SK-N-SH (cell line): Measurements from ENCODE around the gene TMEM163.
"Not testable (repeated sequence)": the region's sequence is repeated elsewhere in the genome, so short reads cannot be mapped to it uniquely, and the experiment has no call there.

Experiments used
- CTCF ChIP-seq: fragments of 200-600 bp; sonication (generic); IDR thresholded peaks from 2 replicates; pipeline ENCODE4 v1.6.1; 2017; ENCODE audit warnings: antibody characterized with exemption, mild to moderate bottlenecking, moderate library complexity
- ELF1 ChIP-seq: IDR thresholded peaks from 2 replicates; pipeline ENCODE4 v1.4.0; 2012
- EP300 ChIP-seq, 2 experiments: IDR thresholded peaks; 2 replicates each; pipeline versions ENCODE4 v1.4.0 to v1.6.1; 2012; ENCODE audit warnings: borderline replicate concordance in 1 of 2, low read depth in 1 of 2, low read length in 1 of 2
- POLR2AphosphoS5 ChIP-seq: IDR thresholded peaks from 2 replicates; pipeline ENCODE4 v1.6.1; 2012; ENCODE audit warnings: low read depth, low read length
- RCOR1 ChIP-seq: fragments of 150-350 bp; IDR thresholded peaks from 2 replicates; pipeline ENCODE4 v1.6.1; 2017; ENCODE audit warnings: antibody characterized with exemption, low read length
- RFX5 ChIP-seq: IDR thresholded peaks from 2 replicates; pipeline ENCODE4 v1.6.1; 2012; ENCODE audit warnings: mild to moderate bottlenecking, improper control_type of control experiment, low read length
- TAF1 ChIP-seq: IDR thresholded peaks from 2 replicates; pipeline ENCODE4 v1.6.1; 2012; ENCODE audit warnings: low read depth, mild to moderate bottlenecking, low read length, moderate library complexity, borderline replicate concordance
- YY1 ChIP-seq: IDR thresholded peaks from 2 replicates; pipeline ENCODE4 v1.4.0; 2012; ENCODE audit warnings: low read depth, mild to moderate bottlenecking

- not testable (repeated sequence) for TF ChIP-seq CTCF; RCOR1; ELF1; TAF1; POLR2AphosphoS5; EP300 (IDR thresholded peaks at IDR 0.05; ENCODE audit: borderline replicate concordance in 1 of 2, low read depth in 1 of 2, low read length in 1 of 2); YY1; RFX5
Measured at GRCh38 chr2:134564955-134565354, 153.8 kb downstream of the TMEM163 start.
